HG03520 (cell line): ENCODE measurements around the gene NF2.
"Not testable (repeated sequence)": the region's sequence is repeated elsewhere in the genome, so short reads cannot be mapped to it uniquely, and the experiment has no call there.

Experiments used
- ATAC-seq: cut with Tn5 transposase; IDR thresholded peaks from one replicate; pipeline ENCODE4 v1.9.1; 2021; ENCODE audit warnings: mild to moderate bottlenecking, moderate library complexity; ENCODE audit not compliant: unreplicated experiment

Gene NF2

GRCh38 chr22:29603358-29604075 lies at the start of gene NF2:
Gene NF2 (plus strand): TSS chr22:29603633. CDS start chr22:29603999, 366 bp downstream.
- peak; percentile 94 for ATAC-seq

- ATAC-seq = no peak
Observed at GRCh38 chr22:29555065-29555644, 48.3 kb upstream of the NF2 start.

DNA sequence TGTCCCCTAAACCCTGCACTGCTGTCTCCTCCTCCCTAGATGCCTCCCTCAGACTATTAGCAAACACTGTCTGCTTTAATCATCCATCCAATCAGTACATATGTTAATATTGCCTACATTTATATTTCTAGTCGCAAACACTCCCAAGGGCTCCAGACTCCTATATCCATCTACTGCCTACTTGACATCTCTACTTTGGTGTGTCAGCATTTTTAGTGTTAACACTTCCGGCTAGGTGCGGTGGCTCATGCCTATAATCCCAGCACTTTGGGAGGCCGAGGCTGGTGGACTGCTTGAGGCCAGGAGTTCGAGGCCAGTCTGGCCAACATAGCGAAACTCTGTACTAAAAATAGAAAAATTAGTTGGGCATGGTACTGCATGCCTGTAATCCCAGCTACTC lies 44.4 kb upstream of the NF2 start:
- no peak for ATAC-seq

DNA sequence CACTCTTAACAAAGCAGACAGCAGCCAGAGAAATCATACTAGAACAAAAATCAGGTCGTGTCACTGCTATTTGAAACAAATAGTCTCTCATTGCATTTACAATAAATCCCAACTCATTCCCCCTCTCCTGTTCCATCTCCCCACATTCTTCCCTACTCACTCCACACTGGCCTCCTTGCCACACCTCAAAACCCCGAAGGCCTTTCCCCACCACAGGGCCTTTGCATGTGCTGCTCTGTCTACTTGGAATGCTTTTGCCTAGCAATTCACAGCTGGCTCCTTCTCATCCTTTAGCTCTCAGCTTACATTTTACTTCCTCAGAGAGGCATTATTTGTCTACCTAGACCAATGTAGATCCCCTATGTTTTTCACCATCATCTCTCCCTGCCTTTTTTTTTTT lies 43.6 kb upstream of the NF2 start:
- no peak for ATAC-seq

GRCh38 chr22:29563652-29564460 lies 39.6 kb upstream of the NF2 start:
- ATAC-seq = no peak

DNA sequence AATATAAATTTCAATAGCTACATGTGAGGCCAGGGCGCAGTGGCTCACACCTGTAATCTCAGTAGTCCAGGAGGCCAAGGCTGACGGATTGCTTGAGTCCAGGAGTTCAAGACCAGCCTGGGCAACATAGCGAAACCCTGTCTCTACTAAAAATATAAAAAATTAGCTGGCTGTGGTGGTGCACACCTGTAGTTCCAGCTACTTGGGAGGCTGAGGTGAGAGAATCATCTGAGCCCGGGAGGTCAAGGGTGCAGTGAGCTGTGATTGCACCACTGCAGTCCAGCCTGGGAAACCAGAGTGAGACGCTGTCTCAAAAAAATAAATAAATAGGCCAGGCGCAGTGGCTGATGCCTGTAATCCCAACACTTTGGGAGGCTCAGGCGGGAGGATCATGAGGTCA lies 36.9 kb upstream of the NF2 start:
- not testable (repeated sequence) for ATAC-seq

DNA sequence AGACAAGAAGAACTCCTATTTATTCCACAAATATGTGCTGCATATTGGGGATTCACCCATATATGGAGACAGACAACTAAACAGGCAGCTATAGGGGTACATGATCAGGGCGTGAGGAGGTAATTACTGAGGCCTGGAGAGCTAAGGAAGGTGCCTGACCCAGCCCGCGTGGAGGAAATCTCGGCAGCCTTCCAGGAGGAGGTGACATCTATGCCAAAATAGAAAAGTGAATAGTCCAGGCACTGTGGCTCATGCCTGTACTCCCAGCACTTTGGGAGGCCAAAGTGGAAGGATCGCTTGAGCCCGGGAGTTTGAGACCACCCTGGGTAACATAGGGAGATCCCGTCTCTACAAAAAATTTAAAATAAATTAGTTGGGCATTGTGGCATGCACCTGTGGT lies 36.1 kb upstream of the NF2 start:
- no peak for ATAC-seq

DNA sequence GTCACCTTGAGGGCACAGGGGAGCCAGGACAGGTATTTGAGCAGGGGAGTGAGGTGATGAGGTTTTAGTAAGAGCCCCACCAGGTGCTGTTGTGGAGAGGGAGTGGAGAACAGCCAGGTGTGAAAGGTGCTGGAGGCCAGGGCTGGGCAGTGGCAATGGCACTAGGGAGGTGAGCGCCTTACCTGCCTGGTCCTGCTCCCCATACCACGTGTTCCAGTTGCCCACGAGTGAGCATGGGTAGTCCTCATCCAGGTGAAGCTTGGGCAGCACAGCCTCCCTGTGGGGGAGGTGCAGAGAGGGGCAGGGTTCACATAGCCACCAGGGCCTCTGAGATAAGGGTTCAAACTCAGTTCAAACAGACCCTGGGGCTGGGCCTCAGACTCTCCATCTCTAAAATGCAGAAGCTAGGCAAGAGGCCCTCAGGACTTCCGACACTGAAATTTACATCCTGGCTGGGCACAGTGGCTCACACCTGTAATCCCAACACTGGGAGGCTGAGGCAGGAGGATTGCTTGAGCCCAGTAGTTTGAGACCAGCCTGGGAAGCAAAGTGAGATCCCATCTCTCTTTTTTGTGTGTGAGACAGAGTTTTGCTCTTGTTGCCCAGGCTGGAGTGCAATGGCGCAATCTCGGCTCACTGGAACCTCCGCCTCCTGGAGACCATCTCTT lies 34.3 kb upstream of the NF2 start:
- ATAC-seq = no peak

DNA sequence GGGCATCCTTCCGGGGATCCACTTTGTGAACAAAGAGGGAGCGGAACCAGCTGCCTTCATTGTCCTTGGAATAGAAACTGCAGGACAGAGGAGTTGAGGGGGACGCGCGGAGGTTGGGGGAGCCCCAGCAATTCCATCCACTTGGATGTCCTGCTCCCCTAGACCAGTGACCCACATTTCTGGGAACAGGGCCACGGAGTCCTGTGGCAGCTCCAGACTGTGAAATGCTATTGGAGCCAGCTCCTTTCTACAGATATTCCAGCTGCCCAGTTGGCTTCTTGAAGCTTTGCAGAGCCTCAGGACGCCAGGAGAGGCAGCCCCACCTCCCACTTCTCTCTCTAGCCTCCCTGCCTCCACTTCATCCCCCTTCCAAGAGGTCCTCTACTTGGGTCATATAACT lies 33.0 kb upstream of the NF2 start:
- ATAC-seq = no peak

DNA sequence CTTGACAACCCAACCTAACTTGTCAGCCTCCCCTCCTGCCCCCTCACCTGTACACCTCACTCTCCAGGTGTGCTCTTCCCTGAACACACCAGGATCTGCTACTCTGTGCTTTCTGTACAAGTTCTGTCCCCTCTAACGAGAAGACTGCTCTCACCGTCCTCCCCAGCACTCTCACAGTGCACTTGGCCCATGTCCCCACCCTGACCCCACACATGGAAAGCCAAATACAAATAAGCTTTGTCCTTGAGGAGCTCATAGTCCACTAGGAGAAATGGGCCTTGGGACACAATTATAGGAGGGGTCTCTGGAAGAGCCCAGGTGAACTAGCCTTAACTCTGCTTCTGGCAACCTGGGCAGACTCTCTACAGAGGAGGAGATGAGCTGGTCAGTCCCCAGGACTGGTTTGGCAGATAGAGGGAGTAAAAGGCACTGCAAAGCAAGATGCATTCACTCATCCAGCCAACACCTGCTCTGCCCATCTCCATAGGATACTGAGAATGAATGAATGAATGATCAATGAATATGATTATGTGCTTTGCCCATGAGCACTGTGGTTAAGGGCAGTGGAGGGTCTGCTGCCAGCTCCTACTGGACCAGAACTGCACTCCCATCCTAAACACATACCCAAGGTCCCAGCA lies 32.4 kb upstream of the NF2 start:
- no peak for ATAC-seq

- no peak for ATAC-seq
Observed at GRCh38 chr22:29574762-29575450, 28.5 kb upstream of the NF2 start.

GRCh38 chr22:29578462-29579200 lies 24.8 kb upstream of the NF2 start:
- ATAC-seq = no peak

DNA sequence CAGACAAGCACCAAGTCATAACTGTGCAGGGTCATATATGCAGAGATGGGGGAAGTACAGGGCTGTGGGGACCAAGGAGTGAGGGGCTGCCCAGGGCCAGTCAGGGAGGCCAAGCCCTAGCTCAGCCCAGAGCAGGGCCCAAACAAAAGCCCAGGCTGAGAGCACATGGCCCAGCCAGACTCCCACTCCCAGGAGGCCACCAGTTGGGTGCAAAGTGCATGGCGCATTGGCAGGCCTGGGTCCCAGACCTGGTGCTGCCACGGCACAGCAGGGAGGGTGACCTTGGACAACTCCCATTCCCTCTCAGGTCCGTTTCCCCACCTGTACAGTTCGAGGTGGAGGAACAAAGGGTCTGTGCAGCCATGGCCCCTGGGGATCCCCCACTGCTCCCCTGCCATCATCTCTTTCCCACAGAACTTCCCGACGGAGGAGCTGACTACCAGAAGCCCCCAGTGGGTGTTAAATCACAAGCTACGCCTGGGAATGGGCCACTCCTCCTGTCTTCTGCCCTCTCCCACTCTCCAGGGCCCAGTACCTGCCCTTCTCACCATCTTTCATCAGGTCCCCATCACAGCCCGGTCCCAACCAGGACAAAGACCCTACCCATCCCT lies 23.1 kb upstream of the NF2 start:
- ATAC-seq = no peak

GRCh38 chr22:29581799-29582198 lies 21.6 kb upstream of the NF2 start:
- no peak for ATAC-seq

GRCh38 chr22:29584975-29585374 lies 18.5 kb upstream of the NF2 start:
- no peak for ATAC-seq

DNA sequence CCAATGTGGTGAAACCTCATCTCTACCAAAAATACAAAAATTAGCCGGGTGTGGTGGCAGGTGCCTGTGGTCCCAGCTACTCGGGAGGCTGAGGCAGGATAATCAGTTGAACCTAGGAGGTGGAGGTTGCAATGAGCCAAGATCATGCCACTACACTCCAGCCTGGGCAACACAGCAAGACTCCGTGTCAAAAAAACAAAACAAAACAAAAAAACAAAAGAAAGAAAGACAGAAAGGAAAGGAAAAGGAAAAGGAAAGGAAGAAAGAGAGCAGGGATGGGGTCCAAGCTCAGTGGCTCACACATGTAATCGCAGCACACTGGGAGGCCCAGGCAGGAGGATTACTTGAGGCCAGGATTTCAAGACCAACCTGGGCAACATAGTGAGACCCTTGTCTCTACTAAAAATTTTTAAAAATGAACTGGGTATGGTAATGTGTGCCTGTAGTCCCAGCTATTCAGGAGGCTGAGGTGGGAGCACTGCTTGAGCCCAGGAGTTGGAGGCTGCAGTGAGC lies 17.2 kb upstream of the NF2 start:
- ATAC-seq = not testable (repeated sequence)

DNA sequence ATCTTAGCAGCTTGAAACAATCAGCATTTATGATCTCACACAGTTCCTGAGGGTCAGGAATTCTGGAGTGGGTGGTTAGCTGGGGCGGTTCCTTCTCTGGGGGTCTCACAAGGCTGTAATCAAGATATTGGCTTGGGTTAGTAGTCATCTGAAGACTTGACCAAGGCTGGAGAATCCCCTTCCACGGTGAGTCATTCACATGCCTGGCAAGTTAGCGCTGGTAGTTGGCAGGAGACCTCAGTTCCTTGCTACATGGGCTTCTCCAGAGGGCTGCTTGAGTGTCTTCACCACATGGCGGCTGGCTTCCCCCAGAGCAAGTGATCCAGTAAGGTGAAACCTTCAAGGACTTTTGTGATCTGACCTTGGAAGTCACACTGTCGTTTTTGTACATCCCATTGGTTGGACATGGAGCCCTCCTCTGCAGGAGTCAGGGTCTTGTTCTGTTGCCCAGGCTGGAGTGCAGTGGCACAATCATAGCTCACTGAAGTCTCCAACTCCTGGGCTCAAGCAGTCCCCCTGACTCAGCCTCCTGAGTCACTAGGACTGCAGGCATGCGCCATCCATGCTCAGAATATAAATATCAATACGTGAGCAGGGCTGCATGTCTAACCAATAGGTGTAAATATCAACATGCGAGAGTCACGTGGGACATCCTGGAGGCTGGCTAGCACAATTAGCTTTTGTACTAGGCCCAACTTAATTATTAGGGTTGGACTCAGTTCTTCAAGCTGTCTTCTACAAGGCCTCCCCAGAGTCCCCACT lies 15.3 kb upstream of the NF2 start:
- ATAC-seq = no peak

DNA sequence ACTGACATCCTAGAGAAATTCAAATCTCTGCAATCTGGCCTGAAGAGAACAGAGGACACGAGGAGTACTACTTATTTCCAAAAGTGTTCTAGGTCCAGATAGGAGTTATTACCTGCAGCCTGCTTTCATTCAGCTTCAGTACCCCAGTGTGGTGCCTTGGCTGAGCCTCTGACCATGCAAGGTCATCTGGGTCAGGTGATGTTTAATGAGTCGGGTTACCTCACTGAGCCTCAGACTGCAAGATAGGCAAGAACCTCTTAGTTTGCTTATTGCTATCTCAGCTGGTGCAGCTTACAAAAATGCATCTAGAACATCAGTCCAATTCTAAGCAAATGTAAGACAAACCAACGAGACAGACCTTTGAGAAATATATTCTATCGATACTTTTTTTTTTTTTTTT lies 9.5 kb upstream of the NF2 start:
- no peak for ATAC-seq
